Panc1 (cell line): ENCODE data around the gene MTHFR. TPM values are rescaled to one million over a fixed set of nuclear protein-coding genes. Genes with fewer than 3 reads are reported as not detected.

Experiments
- ATAC-seq: fragments of 200-7000 bp; cut with Tn5 transposase; 2 replicates; pipeline ENCODE4 v1.9.1; 2020; ENCODE audit warnings: mild to moderate bottlenecking, moderate library complexity
- BruUV-seq: library from RNA; stranded (reverse); fragments of 400-500 nt; replicated peaks from 2 replicates; lab custom pipeline; 2021; lab: Mats Ljungman, UMichigan
- CTCF ChIA-PET: fragments of 300-600 bp; sonication (Branson Sonifier 250); formaldehyde crosslinking; loops from one replicate; lab custom pipeline; 2022; ENCODE audit warnings: antibody characterized with exemption; lab: Charles Lee
- POLR2A ChIA-PET: fragments of 300-600 bp; sonication (Branson Sonifier 250); formaldehyde crosslinking; loops from one replicate; lab custom pipeline; 2022; ENCODE audit warnings: antibody characterized with exemption; lab: Charles Lee
- DNase-seq: peaks from one replicate; pipeline ENCODE4 v3.0.0-alpha.2; 2010; ENCODE audit warnings: low read depth, low spot score
- H3K27ac ChIP-seq: 2 replicates; pipeline ENCODE4 v1.5.1; 2011; ENCODE audit warnings: mild to moderate bottlenecking, low read length, inconsistent platforms
- H3K27me3 ChIP-seq: fragments of 200-500 bp; sonication (Bioruptor generic); 2 replicates; pipeline ENCODE4 v1.6.0; 2014; ENCODE audit warnings: low read length, inconsistent platforms; ENCODE audit not compliant: control insufficient read depth, insufficient read depth
- H3K36me3 ChIP-seq: fragments of 200-500 bp; sonication (Bioruptor generic); 2 replicates; pipeline ENCODE4 v1.5.1; 2014; ENCODE audit warnings: inconsistent platforms, mild to moderate bottlenecking, low read length, moderate library complexity; ENCODE audit not compliant: control insufficient read depth, insufficient read depth
- H3K4me1 ChIP-seq: 2 replicates; pipeline ENCODE4 v1.5.1; 2011; ENCODE audit warnings: inconsistent platforms, mild to moderate bottlenecking, low read length, moderate library complexity; ENCODE audit not compliant: control insufficient read depth, insufficient read depth
- H3K4me3 ChIP-seq, 2 experiments: 2 replicates each; pipeline ENCODE4 v1.5.1; 2011 to 2012; ENCODE audit warnings: low read depth in 2 of 2, low read length in 2 of 2, mild to moderate bottlenecking in 2 of 2, inconsistent platforms in 1 of 2, moderate library complexity in 1 of 2
- H3K9me3 ChIP-seq: fragments of 200-500 bp; sonication (Bioruptor generic); 2 replicates; pipeline ENCODE4 v1.5.1; 2014; ENCODE audit warnings: low read depth, mild to moderate bottlenecking, inconsistent platforms, low read length, moderate library complexity; ENCODE audit not compliant: control insufficient read depth, insufficient read depth
- CTCF ChIP-seq: fragments of 450-650 bp; IDR thresholded peaks from 2 replicates; pipeline ENCODE4 v1.5.1; 2017; ENCODE audit warnings: mild to moderate bottlenecking
- POLR2AphosphoS5 ChIP-seq: IDR thresholded peaks from 2 replicates; pipeline ENCODE4 v1.6.1; 2012; ENCODE audit warnings: mild to moderate bottlenecking, low read depth, low read length, moderate library complexity
- SIN3A ChIP-seq: IDR thresholded peaks from 2 replicates; pipeline ENCODE4 v1.6.1; 2012; ENCODE audit warnings: low read depth, mild to moderate bottlenecking, low read length, moderate library complexity, borderline replicate concordance; ENCODE audit not compliant: insufficient read depth
- TCF7L2 ChIP-seq: IDR thresholded peaks from 2 replicates; pipeline ENCODE4 v1.6.1; 2011; ENCODE audit warnings: mild to moderate bottlenecking, low read depth, low read length, inconsistent platforms
- in situ Hi-C: cut with HindIII; loops from 2 replicates; pipeline ENCODE4 v1.10.0; 2016; ENCODE audit warnings: low sequenced_read_pairs, low pct_unique_long_range_greater_than_20kb
- intact Hi-C: fragments of 100-400 bp; cut with micrococcal nuclease; formaldehyde crosslinking; loops from one replicate; pipeline ENCODE4 v1.10.0; 2022; ENCODE audit not compliant: unreplicated experiment
- total RNA-seq: library from RNA; stranded (reverse); gene quantifications from one replicate; pipeline ENCODE4 v1.2.1, GENCODE V29; 2021; ENCODE audit not compliant: unreplicated experiment
- TF ChIP-seq, protein P1 (sequence below), 2 experiments: IDR thresholded peaks; 2 replicates each; pipeline ENCODE4 v1.6.1; 2011 to 2012; ENCODE audit warnings: low read depth in 2 of 2, control low read depth in 1 of 2, low read length in 1 of 2, mild to moderate bottlenecking in 1 of 2, moderate library complexity in 1 of 2; ENCODE audit not compliant: insufficient read depth in 1 of 2

Gene MTHFR
- total RNA-seq, 1 experiment from 2014 or later: 37.4 TPM

DNA sequence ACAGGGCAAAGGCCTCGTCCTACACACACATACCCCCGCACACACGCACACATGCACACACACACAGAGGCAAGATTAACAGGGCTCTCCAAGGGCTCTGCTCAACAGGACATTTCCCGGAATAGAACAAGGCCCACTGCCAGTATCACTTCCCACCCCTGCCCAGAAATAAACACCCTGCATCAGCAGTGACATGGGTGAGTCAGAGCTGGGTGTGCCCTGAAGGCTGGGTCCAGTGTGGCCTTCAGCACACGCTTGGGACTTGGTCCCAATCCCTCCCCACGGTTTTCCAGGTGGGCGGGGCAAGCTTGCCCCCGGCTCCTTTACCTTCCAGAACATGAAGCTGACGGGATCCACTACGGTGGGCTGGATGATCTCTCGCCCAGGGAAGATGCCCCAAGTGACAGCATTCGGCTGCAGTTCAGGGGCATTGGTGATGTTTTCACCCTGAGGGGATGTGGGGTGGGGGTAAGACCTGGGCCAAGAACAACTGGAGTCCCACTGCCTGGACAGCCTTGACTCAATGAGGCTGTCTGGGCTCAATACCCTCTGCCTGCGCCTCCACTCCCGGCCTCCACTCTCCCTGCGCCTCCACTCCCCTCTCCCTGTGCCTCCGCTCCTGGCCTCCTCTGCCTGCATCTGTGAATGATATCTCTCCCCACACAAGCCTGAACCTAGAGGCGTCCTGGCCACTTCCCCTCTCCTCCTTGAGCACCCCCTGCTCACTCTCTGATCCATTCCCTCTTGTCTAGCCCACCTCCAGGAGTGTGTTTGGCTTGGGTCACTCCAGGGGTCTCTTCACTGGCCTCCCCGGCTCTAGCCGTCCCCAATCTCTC is 14.7 kb downstream of the MTHFR start:
- no peaks in the 10 kb centered on the region for H3K9me3 ChIP-seq
- BruUV-seq: no TSS peak
- H3K4me3 ChIP-seq: no peak overlapping the region
- POLR2A ChIA-PET: interaction anchor here (0.6 kb wide), 1 partner anchor 15 kb away, joined by 3 read pairs; the partner anchor contains the start of genes CLCN6 and MTHFR
- peaks cover 13% of the 10 kb centered on the region for H3K4me1 ChIP-seq
- no peaks in the 10 kb centered on the region for H3K27me3 ChIP-seq
- no peaks in the 10 kb centered on the region for H3K36me3 ChIP-seq
- in situ Hi-C loops: no loop called here
- intact Hi-C loops: no loop called here
- no peak overlapping the region for H3K27ac ChIP-seq
- no peak for TF ChIP-seq POLR2AphosphoS5
- no peak for TF ChIP-seq SIN3A
- TF ChIP-seq, protein P1, sequence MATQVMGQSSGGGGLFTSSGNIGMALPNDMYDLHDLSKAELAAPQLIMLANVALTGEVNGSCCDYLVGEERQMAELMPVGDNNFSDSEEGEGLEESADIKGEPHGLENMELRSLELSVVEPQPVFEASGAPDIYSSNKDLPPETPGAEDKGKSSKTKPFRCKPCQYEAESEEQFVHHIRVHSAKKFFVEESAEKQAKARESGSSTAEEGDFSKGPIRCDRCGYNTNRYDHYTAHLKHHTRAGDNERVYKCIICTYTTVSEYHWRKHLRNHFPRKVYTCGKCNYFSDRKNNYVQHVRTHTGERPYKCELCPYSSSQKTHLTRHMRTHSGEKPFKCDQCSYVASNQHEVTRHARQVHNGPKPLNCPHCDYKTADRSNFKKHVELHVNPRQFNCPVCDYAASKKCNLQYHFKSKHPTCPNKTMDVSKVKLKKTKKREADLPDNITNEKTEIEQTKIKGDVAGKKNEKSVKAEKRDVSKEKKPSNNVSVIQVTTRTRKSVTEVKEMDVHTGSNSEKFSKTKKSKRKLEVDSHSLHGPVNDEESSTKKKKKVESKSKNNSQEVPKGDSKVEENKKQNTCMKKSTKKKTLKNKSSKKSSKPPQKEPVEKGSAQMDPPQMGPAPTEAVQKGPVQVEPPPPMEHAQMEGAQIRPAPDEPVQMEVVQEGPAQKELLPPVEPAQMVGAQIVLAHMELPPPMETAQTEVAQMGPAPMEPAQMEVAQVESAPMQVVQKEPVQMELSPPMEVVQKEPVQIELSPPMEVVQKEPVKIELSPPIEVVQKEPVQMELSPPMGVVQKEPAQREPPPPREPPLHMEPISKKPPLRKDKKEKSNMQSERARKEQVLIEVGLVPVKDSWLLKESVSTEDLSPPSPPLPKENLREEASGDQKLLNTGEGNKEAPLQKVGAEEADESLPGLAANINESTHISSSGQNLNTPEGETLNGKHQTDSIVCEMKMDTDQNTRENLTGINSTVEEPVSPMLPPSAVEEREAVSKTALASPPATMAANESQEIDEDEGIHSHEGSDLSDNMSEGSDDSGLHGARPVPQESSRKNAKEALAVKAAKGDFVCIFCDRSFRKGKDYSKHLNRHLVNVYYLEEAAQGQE (IDR thresholded peaks at IDR 0.05; ENCODE audit: insufficient read depth in 1 of 2, low read depth in 2 of 2, low read length in 1 of 2): no peak
- no peak for TF ChIP-seq CTCF
- TF ChIP-seq TCF7L2: no peak
- no peak for DNase-seq
- CTCF ChIA-PET: no interaction called here
- no peak for ATAC-seq

- H3K4me1 ChIP-seq: peaks cover 13% of the 10 kb centered on the region
- no peak for DNase-seq
- ChIA-PET POLR2A (interaction anchor here (0.6 kb wide), 1 partner anchor 44 kb away, joined by 3 read pairs; no protein-coding TSS in a partner anchor), CTCF (no interaction called here)
- H3K27ac ChIP-seq: no peak overlapping the region
- H3K4me3 ChIP-seq: no peak overlapping the region
- no peaks in the 10 kb centered on the region for H3K36me3 ChIP-seq
- no peaks in the 10 kb centered on the region for H3K27me3 ChIP-seq
- BruUV-seq: no TSS peak
- ATAC-seq: no peak
- TF ChIP-seq, protein P1 (IDR thresholded peaks at IDR 0.05; ENCODE audit: insufficient read depth in 1 of 2, low read depth in 2 of 2, low read length in 1 of 2): no peak
- TF ChIP-seq POLR2AphosphoS5 (no peak), TCF7L2 (no peak), CTCF (no peak), SIN3A (no peak)
- in situ Hi-C loops: no loop called here
- no peaks in the 10 kb centered on the region for H3K9me3 ChIP-seq
- intact Hi-C loops: no loop called here
These were observed 15.5 kb downstream of the MTHFR start for GRCh38 chr1:11790101-11790879.
